ENCODE measurements around the gene CDC26.

DNA sequence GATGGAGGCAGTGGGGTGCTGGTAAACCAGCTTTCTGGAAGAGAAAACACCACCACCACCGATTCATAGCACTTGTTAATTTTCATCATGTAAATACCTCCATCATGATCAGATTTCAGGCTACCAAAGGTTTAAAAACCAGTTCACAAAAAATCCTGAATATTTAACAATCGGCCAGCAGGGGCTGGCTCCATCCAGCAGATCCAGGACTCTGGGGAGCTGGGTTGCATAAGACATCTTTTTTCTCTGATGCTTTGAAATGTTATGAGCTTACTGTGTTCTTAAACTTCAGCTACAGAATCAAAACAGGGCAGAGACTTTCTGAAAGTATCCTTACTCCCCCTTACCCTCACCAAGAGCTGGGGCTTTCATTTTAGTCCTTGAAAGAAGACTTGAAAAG lies 42.4 kb upstream of the CDC26 start:
- TF ChIP-seq, protein P1, sequence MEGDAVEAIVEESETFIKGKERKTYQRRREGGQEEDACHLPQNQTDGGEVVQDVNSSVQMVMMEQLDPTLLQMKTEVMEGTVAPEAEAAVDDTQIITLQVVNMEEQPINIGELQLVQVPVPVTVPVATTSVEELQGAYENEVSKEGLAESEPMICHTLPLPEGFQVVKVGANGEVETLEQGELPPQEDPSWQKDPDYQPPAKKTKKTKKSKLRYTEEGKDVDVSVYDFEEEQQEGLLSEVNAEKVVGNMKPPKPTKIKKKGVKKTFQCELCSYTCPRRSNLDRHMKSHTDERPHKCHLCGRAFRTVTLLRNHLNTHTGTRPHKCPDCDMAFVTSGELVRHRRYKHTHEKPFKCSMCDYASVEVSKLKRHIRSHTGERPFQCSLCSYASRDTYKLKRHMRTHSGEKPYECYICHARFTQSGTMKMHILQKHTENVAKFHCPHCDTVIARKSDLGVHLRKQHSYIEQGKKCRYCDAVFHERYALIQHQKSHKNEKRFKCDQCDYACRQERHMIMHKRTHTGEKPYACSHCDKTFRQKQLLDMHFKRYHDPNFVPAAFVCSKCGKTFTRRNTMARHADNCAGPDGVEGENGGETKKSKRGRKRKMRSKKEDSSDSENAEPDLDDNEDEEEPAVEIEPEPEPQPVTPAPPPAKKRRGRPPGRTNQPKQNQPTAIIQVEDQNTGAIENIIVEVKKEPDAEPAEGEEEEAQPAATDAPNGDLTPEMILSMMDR (IDR thresholded peaks at IDR 0.05; ENCODE audit: low read depth, low read length) = no peak
- no peak for TF ChIP-seq EZH2phosphoT487 (IDR thresholded peaks at IDR 0.05; ENCODE audit: low read depth)

All from OCI-LY3 (cell line).